GM23338 (cell line): ENCODE results near the gene FBXO2. TPM values are rescaled to one million over a fixed set of nuclear protein-coding genes. Genes with fewer than 3 reads are reported as not detected.

Experiments used
- ATAC-seq: fragments of 200-7000 bp; cut with Tn5 transposase; 3 replicates; pipeline ENCODE4 v1.9.1; 2020
- DNase-seq: peaks from one replicate; pipeline ENCODE4 v3.0.0-alpha.2; 2015; ENCODE audit warnings: low spot score
- H2AFZ ChIP-seq: fragments of 200-600 bp; sonication (generic); 2 replicates; pipeline ENCODE4 v1.8.0; 2016; ENCODE audit warnings: antibody characterized with exemption, mild to moderate bottlenecking, moderate library complexity
- H3F3A ChIP-seq: fragments of 200-600 bp; sonication (generic); replicated peaks from 2 replicates; pipeline ENCODE4 v1.8.0; 2017; ENCODE audit warnings: antibody characterized with exemption, mixed run types, low read depth
- H3K27ac ChIP-seq: fragments of 200-600 bp; sonication (generic); 2 replicates; pipeline ENCODE4 v1.6.1; 2016; ENCODE audit warnings: low read depth
- H3K27me3 ChIP-seq: fragments of 200-600 bp; sonication (generic); 2 replicates; pipeline ENCODE4 v1.8.0; 2016; ENCODE audit warnings: mild to moderate bottlenecking, mixed run types, moderate library complexity; ENCODE audit not compliant: insufficient read depth
- H3K36me3 ChIP-seq: fragments of 200-600 bp; sonication (generic); 2 replicates; pipeline ENCODE4 v1.8.0; 2016; ENCODE audit warnings: mild to moderate bottlenecking; ENCODE audit not compliant: insufficient read depth
- H3K4me1 ChIP-seq: fragments of 200-600 bp; sonication (generic); 2 replicates; pipeline ENCODE4 v1.8.0; 2016; ENCODE audit warnings: mild to moderate bottlenecking, moderate library complexity; ENCODE audit not compliant: insufficient read depth
- H3K4me2 ChIP-seq: fragments of 200-600 bp; sonication (generic); 2 replicates; pipeline ENCODE4 v1.7.1; 2017; ENCODE audit warnings: mixed run types
- H3K4me3 ChIP-seq: fragments of 200-600 bp; sonication (generic); 2 replicates; pipeline ENCODE4 v1.6.1; 2016; ENCODE audit warnings: mixed run types
- H3K79me2 ChIP-seq: fragments of 200-600 bp; sonication (generic); replicated peaks from 2 replicates; pipeline ENCODE4 v1.8.0; 2017; ENCODE audit warnings: mild to moderate bottlenecking; ENCODE audit not compliant: insufficient read depth
- H3K9me2 ChIP-seq: fragments of 200-600 bp; sonication (generic); 2 replicates; pipeline ENCODE4 v1.8.0; 2017; ENCODE audit not compliant: insufficient read depth
- H4K20me1 ChIP-seq: fragments of 200-600 bp; sonication (generic); replicated peaks from 2 replicates; pipeline ENCODE4 v1.8.0; 2017; ENCODE audit warnings: mild to moderate bottlenecking; ENCODE audit not compliant: insufficient read depth
- H3K27ac Mint-ChIP-seq: 2 replicates; pipeline ENCODE4 v1.8.0; 2020; ENCODE audit warnings: inconsistent platforms, mild to moderate bottlenecking, moderate library complexity, mixed read lengths
- H3K27me3 Mint-ChIP-seq: 3 replicates; pipeline ENCODE4 v1.8.0; 2022; ENCODE audit warnings: low read depth, mild to moderate bottlenecking, moderate library complexity, mixed read lengths, inconsistent platforms; ENCODE audit not compliant: insufficient read depth, poor library complexity
- H3K36me3 Mint-ChIP-seq: 3 replicates; pipeline ENCODE4 v1.8.0; 2021; ENCODE audit warnings: low read depth, mild to moderate bottlenecking, inconsistent platforms, moderate library complexity, mixed read lengths
- H3K4me1 Mint-ChIP-seq: 3 replicates; pipeline ENCODE4 v1.8.0; 2020; ENCODE audit warnings: mild to moderate bottlenecking, inconsistent platforms, mixed read lengths
- H3K4me3 Mint-ChIP-seq: 3 replicates; pipeline ENCODE4 v1.8.0; 2021; ENCODE audit warnings: moderate library complexity, mild to moderate bottlenecking, inconsistent platforms, mixed read lengths
- H3K9me3 Mint-ChIP-seq: 3 replicates; pipeline ENCODE4 v1.8.0; 2020; ENCODE audit warnings: moderate library complexity, mild to moderate bottlenecking, inconsistent platforms, mixed read lengths
- CREB1 ChIP-seq: fragments of 250-450 bp; sonication (Bioruptor Pico); IDR thresholded peaks from 2 replicates; pipeline ENCODE4 v1.5.0; 2020; ENCODE audit warnings: low read depth, mild to moderate bottlenecking, moderate library complexity
- CTCF ChIP-seq, 2 experiments: fragments of 200-600 bp in 1 of 2; sonication (generic) in 1 of 2; conservative IDR thresholded peaks; 2 replicates each; pipeline versions ENCODE4 v1.5.1 to v1.6.1; 2016 to 2017; ENCODE audit warnings: antibody characterized with exemption in 2 of 2, low read depth in 2 of 2, mild to moderate bottlenecking in 2 of 2, moderate library complexity in 1 of 2
- JUNB ChIP-seq: IDR thresholded peaks from one replicate; pipeline ENCODE4 v1.6.1; 2016; ENCODE audit warnings: antibody characterized with exemption; ENCODE audit not compliant: unreplicated experiment
- REST ChIP-seq: IDR thresholded peaks from one replicate; pipeline ENCODE4 v1.6.1; 2018; ENCODE audit warnings: antibody characterized with exemption; ENCODE audit not compliant: unreplicated experiment
- STAT1 ChIP-seq: IDR thresholded peaks from one replicate; pipeline ENCODE4 v1.6.1; 2016; ENCODE audit warnings: antibody characterized with exemption; ENCODE audit not compliant: unreplicated experiment
- polyA plus RNA-seq: library from polyadenylated mRNA; unstranded; fragments of >200 nt; fragmentation: Nextera tagmentation; extraction: Ambion mirVana; gene quantifications from 2 replicates; pipeline ENCODE4 v1.2.1, GENCODE V29; 2016
- total RNA-seq: library from RNA; depleted of rRNA; stranded (reverse); fragments of >200 nt; shearing (Covaris generic); gene quantifications from 2 replicates; pipeline ENCODE4 v1.2.3, GENCODE V29; 2014

The FBXO2 gene
- total and polyA plus RNA-seq, 2 experiments from 2014 or later: 44.4 to 84.6 TPM

- Mint-ChIP-seq H3K27ac (no peak overlapping the region), H3K9me3 (no peaks in the 10 kb centered on the region), H3K4me3 (no peak overlapping the region), H3K36me3 (peaks cover 93% of the 10 kb centered on the region), H3K27me3 (peaks cover 23% of the 10 kb centered on the region), H3K4me1 (peaks cover 19% of the 10 kb centered on the region)
- H3K4me1 ChIP-seq: peaks cover 15% of the 10 kb centered on the region; the same call in 1 of the 2 replicates
- DNase-seq: no peak
- no peaks in the 10 kb centered on the region for H3K9me2 ChIP-seq
- TF ChIP-seq JUNB (no peak), CTCF (conservative IDR thresholded peaks at IDR 0.05; ENCODE audit: low read depth in 2 of 2) (peak in 1 of 2 experiments; percentile 19; a peak in 2 of 4 replicates), REST (no peak)
- peaks cover 30% of the 10 kb centered on the region for H4K20me1 ChIP-seq
- H3K4me3 ChIP-seq: no peak overlapping the region
- H3K4me2 ChIP-seq: no peak overlapping the region
- peaks cover 31% of the 10 kb centered on the region for H3F3A ChIP-seq
- H3K27ac ChIP-seq: 0 out of 2 replicates have a peak overlapping the region, but pooled peaks have one; percentile 32
- H2AFZ ChIP-seq: no peak overlapping the region
- H3K36me3 ChIP-seq: peaks cover 44% of the 10 kb centered on the region
- H3K27me3 ChIP-seq: no peaks in the 10 kb centered on the region
- no peak for ATAC-seq
- H3K79me2 ChIP-seq: peaks cover 28% of the 10 kb centered on the region
Measured at GRCh38 chr1:11674488-11674887, 20.3 kb upstream of the FBXO2 start.

GRCh38 chr1:11673089-11673769, 19.0 kb upstream of the FBXO2 start:
- no peak overlapping the region for H3K27ac ChIP-seq
- no peaks in the 10 kb centered on the region for H3K9me2 ChIP-seq
- no peak overlapping the region; the same call in 1 of the 2 replicates for H3K27ac Mint-ChIP-seq
- H3K9me3 Mint-ChIP-seq: no peaks in the 10 kb centered on the region
- H3K4me1 ChIP-seq: peaks cover 5% of the 10 kb centered on the region; the same call in 1 of the 2 replicates
- no peak overlapping the region for H3K4me3 Mint-ChIP-seq
- peaks cover 35% of the 10 kb centered on the region for H3F3A ChIP-seq
- ATAC-seq (no peak), DNase-seq (no peak)
- H3K27me3 ChIP-seq: no peaks in the 10 kb centered on the region
- no peak overlapping the region for H3K4me3 ChIP-seq
- H4K20me1 ChIP-seq: peaks cover 25% of the 10 kb centered on the region
- H3K79me2 ChIP-seq: peaks cover 15% of the 10 kb centered on the region
- peaks cover 89% of the 10 kb centered on the region for H3K36me3 Mint-ChIP-seq
- peaks cover 24% of the 10 kb centered on the region for H3K27me3 Mint-ChIP-seq
- H3K4me1 Mint-ChIP-seq: peaks cover 13% of the 10 kb centered on the region
- no peak overlapping the region for H2AFZ ChIP-seq
- H3K36me3 ChIP-seq: peaks cover 42% of the 10 kb centered on the region
- H3K4me2 ChIP-seq: no peak overlapping the region
- no peak for TF ChIP-seq CREB1 (CRISPR knock-in tag)
- TF ChIP-seq STAT1: no peak
